ENCODE data around the gene FGFRL1. TPM values are rescaled to one million over a fixed set of nuclear protein-coding genes. Genes with fewer than 3 reads are reported as not detected.

FGFRL1 gene
- total and polyA plus RNA-seq, 2 of the 13 experiments (the other 11 are each of a cell fraction or from before 2014, with no cell fraction given) = 19.1 to 30.6 TPM

- TF ChIP-seq HINFP (CRISPR knock-in tag; IDR thresholded peaks at IDR 0.05; ENCODE audit: low read depth) (no peak), NONO (IDR thresholded peaks at IDR 0.05) (no peak), NONO (CRISPR knock-in tag; conservative IDR thresholded peaks at IDR 0.05) (no peak), ARID5B (CRISPR knock-in tag; IDR thresholded peaks at IDR 0.05) (peak; percentile 24; the same call in 1 of the 2 replicates), NR2F1 (CRISPR knock-in tag; IDR thresholded peaks at IDR 0.05) (no peak), MAX (IDR thresholded peaks at IDR 0.05) (no peak), ZNF513 (CRISPR knock-in tag; conservative IDR thresholded peaks at IDR 0.05) (no peak), ARNT (IDR thresholded peaks at IDR 0.05) (no peak), SMARCE1 (IDR thresholded peaks at IDR 0.05; ENCODE audit: borderline replicate concordance) (no peak), DMTF1 (CRISPR knock-in tag; IDR thresholded peaks at IDR 0.05) (no peak), MAFF (IDR thresholded peaks at IDR 0.05; ENCODE audit: low read depth, low read length) (no peak), ZNF652 (CRISPR knock-in tag; IDR thresholded peaks at IDR 0.05; ENCODE audit: borderline replicate concordance, low read depth) (no peak), ZUFSP (CRISPR knock-in tag; IDR thresholded peaks at IDR 0.05; ENCODE audit: borderline replicate concordance) (no peak), ZMYM2 (CRISPR knock-in tag; IDR thresholded peaks at IDR 0.05) (no peak), TCF7 (IDR thresholded peaks at IDR 0.05; ENCODE audit: low read depth) (no peak), ZNF607 (CRISPR knock-in tag; IDR thresholded peaks at IDR 0.05; ENCODE audit: borderline replicate concordance) (peak; percentile 60; the same call in 1 of the 2 replicates), THAP7 (CRISPR knock-in tag; IDR thresholded peaks at IDR 0.05) (peak; percentile 82; the same call in 1 of the 2 replicates)
These were observed 26.1 kb upstream of the FGFRL1 start (continued) for GRCh38 chr4:985123-985830.

Data from HepG2 (cell line).